Embryonic facial prominence (tissue), 1 donor: ENCODE measurements around the gene USP6NL.

ENCODE experiments used
- DNase-seq: peaks from one replicate; pipeline ENCODE4 v3.0.0-alpha.2; 2016; ENCODE audit errors: extremely low spot score

USP6NL gene

DNA sequence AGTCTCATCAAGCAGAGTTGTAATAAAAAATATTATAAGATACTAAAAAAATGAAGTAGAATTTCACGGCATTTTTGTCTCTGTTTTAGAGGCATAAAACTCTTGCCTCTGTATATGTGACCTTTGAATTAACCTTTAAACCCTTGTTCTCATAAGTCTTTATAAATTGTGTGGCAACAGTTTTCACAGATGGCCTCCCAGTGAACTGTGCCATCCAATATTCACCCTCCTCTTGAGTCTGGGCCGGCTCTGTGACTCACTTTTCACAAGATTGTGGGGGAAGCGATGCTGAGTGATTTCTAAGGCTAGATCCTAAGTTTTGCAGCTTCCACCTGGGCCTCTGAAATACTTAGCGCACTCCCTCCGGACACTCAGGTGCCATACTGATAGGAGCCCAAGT lies 4.6 kb upstream of the USP6NL start:
- DNase-seq, result no peak

DNA sequence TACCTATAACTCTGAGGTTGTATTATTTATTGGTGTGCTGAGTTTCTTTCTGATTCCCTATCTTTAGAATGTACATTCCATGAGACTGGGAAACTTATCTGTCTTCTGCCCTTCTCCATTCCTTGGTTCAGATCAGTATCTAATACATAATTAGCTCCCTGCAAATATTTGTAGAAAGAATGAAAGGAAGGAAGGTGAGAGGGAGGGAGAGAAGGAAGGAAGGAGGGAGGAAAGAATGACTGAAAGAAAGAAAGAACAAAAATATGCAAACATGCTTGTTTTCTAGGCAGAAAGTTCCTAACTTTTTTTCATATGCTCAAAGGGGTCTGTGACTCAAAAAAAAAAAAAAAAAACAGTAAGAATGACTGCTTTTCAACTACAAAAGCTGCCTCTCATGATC lies 3.9 kb upstream of the USP6NL start:
- no peak for DNase-seq

DNA sequence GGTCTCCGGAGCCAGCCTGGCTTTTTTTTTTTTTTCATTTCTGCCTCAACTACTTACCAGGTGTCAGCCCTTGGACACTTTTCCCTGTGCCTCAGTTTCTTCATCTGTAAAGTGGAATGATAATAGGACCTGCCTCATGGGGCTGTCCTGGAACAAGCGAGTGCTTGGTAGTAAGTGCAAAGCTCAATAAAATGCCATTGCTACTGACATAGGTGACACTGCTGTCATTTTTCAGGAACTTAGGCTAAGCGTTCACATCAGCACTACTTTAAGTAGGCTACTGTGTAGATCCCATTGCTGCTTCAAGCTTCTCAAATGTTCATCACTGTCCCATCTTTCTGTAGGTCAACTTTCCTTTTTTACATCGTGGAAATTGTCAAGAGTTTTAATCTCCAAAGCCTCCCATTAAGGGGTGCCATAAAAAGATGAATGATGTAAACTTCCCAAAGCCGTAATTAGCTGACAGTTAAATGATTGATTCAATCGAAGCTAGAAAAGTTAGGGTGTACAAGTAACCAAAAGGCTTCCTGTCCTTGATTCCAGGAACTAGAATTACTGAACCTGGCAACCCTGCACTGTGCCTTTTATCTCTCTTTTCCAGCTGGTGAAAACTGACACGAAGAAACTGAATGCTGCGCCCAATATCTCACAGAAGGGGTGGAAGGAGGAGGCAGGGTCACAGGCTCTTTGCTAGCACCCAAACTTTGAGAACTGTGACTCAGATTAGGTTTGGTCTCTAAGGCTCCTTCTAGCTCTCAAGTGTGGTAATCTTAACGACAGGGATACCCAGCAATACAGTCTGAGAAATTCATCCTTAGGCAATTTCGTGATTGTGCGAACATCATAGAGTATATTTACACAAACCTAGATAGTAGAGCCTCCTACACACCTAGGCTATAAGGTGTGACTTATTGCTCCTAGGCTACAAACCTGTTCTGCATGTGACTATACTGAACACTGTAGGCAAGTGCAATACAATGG lies 861 bp upstream of the USP6NL start:
- no peak for DNase-seq

DNA sequence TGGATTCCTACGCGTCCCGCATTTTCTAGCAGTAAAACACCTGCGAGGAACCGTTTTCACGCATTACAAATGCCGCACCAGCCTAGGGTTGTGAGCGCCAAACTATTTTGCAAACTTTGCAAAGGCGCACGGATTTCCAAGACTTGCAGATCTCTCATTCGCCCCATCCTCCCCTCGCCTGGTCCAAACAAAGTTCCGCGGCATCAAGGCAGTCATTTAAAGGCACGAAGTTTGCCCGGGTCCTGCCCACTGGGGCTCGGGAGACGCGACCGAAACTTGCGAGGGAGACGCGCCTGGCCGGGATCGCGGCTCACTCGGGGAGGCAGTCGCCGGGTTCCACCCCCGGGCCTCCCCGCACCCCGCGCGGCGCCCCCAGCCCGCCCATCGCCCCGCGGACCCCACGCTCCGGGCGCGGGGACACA lies 613 bp downstream of the USP6NL start:
- DNase-seq, result no peak

DNA sequence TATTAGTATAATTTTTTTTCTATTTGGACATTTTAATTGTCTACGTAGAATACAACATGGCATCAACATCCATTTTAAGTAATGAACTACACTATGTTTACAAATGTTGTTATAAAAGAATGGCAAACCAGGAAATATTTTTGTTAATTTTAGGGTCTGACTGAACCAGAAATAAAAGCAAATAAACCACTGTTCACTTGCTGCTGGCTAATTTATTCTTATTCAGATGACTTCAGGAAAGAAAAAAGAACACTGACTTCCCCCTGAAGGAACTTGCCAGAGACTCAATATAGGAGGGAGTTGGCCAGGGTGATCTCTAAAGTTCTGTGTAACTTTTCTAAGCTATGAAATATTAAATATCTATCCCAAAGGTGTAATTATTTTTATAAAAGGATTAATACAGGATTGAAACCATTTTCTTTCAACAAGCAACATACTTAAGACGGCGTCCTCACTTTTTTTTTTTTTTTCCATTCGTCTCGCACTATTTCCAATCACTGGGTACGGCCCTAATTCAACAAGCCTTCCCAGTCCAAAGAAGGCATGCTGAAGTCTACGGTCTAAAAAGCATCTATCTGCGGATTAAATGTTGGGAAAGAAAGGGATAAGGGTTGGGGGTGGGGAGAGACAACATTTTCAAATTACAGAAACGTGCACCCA lies 1.2 kb downstream of the USP6NL start:
- DNase-seq, result no peak

DNA sequence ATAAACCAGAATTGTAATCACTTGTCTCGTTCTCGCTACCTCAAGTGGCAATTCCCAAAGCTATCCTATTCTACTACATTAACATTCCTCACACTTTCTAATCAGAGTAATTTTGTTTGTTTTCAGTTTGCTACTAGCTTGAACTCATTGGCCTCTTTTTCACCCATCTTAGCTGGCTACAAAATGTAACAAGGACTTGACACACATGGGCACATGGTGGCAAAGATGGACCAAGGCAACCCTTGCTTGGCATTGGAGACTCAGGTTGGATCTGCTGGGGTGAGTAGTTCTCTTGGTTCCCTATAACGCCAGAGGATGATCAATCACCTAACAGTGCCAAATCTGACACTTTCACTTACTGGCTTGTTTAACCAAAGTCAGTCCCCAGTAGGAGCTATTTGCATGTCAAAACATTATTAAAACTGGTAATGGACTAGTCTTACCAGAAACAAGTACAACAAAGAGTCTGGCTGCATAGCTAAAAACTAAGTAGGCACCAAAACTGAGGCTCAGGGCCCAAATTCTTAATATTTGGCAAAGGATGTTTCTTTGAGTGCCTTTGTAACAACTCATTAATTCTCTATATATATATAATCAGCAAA lies 1.9 kb downstream of the USP6NL start:
- no peak for DNase-seq

DNA sequence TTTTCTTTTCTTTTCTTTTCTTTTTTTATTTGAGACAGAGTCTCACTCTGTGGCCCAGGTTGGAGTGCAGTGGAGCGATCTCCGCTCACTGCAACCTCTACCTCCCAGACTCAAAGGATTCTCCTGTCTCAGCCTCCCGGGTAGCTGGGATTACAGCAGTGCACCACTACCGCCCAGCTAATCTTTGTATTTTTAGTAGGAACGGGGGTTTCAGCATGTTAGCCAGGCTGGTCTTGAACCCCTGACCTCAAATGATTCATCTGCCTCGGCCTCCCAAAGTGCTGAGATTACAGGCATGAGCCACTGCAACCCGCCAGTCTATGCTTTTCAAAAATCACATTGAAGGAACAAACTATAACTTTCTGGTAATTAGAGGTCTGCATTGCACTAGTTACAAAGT lies 2.4 kb downstream of the USP6NL start:
- no peak for DNase-seq

DNA sequence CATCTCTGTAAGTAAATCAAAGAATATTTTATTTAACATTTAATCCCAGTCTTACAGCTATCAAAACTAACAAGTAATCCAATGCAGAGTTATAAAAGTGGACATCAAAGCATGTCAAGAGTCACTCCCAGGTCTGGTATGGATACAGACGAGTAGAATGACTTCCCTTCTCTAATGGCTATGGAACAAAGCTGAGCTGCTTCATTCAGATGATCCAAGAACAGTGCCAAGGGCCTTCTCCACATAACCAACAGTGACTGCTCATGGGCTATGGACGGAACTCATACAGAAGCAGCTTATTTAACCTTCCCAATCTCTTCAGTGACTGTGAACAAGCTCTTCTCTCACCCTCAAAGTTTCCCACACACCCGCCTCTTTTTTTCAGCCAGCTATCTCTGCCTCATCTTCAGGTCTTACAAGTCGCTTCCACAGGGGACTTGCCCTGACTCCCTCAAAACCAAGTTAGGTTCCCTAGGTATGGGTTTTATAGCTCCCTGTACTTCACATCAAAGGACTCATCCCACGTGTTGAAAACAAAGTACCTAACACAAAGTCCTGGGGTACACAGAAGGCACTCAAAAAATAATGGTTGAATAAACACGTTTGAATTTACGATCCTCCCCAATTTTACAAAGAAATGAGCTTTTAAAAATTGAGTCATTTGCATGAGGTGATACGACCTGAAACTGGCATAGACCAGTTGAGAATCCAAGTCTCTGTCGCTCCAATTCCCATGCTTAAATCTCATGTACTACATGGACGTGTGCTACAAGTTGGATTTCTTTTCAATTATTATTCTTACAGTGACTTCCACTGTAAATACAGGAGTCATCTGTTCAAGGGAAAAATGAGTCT lies 3.1 kb downstream of the USP6NL start:
- DNase-seq, result no peak

DNA sequence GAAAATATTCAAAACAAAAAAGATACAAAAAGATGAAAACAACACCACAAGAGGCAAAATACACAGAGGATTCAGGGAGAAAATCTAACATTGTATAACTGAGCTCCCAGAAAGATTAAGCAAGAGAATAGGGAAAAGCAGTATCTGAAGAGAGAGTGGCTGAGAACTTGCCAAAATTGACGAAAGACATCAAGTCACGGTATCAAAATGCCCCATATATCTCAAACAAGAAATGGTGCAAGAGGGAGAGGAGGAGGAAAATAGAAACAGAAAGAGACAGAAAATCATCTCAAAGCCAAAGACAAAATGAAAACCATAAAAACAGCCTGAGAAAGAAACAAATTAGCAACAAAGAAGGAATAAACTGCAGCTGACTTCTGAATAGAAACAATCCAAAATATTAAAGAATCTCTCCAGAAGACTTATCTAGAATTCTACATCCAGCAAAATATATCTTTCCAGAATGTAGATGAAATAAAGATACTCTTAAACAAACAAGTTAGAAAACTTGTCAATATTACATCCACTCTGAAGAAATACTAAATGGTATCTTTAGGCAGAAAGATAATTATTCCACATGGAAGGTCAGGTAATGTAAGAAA lies 5.5 kb downstream of the USP6NL start:
- DNase-seq, result no peak

DNA sequence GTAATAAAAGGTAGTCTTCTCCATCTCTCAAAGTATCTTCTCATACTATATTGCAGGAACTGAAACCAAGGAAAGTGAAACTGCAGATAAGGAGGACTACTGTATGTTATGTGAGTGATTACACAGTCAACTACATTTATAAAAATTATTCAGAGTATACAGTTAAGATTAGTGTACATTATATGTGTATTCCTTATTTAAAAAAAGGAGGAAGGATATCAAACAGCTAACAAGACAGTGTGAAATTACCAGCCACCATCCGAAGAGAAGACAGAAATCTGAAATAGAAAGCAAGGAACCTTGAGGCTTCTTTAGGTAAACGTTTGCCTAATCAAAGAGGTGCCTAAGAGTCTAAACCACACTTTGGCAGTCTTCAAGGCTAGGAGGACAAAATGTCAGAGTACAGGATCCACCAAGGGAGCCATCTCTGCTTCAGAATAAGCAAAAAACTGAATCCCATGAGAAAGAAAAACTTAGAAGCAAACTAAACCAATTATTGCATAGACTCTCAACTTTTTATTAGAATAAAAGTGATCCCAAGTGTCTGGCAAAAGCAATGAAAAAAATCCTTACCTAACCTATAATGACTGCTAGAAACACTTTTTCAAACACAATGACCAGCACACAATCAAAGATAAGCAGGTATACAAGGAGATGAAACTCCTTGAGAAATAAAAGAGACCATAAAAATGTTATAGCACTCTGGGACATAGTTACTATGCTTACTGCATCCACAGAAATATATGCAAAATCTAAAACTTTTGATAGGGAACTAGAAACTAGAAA lies 6.4 kb downstream of the USP6NL start:
- DNase-seq, result no peak

DNA sequence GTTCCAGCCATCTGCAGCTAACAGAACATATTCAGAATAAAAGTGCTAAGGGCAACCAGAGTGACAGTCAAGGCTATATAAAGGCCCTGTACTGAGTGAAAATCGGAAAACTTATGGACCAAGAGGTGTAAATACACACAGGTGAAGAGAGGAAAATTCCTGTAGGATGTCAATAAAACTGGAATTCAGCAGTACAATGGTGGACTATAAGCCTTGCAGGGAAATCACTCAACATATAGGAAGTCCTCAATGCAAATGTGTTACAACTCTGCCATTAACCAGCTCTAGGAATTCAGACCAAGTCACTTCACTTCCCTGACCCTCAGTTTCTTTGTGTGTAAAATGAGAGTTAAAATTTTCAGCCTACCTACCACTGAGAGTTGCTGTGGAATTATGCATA lies 7.7 kb downstream of the USP6NL start:
- DNase-seq, result no peak

DNA sequence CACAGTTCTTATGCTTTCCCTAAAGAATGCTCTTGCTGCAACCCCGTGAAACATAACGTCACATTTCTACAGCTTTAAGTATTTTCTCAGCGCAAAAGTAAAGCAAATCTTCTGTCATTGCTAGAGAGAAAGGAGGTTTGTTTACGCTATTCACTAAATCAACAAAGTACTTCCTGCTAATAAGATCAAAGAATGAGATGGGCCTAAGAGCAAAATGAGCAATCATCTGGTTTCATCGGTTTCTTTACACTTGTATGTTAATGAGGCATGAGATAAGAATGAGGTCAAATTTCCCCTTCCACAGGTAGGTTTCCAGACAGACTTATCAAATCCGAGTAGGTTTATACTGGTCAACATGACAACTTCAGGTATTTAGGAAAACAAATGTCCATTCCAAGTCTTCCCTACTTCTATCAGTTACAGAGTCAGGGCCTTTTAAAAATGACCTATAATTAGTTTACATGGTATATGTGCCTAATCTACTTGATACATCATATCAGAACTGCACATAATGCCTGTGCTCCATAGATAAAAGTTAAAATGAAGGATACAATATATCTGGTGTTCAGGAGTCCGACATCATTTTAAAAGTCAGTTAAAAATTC lies 8.4 kb downstream of the USP6NL start:
- DNase-seq, result no peak

DNA sequence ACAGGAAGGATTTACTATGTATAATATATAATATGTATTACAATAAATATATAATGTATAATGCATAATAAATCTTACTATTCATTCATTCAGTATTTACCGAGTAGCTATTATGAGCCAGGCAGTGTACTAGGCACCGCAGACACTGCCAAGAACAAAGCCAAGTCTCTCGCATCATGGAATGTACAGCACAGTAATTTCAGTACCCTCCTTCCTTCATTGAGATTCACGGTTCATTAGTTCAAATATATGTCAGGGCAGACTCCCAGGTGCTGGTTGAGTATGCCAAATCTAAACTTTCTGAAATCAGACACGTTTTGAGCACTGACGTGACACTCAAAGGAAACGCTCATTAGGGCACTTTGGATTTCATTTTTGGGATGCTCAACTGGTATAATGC lies 9.1 kb downstream of the USP6NL start:
- DNase-seq, result no peak

DNA sequence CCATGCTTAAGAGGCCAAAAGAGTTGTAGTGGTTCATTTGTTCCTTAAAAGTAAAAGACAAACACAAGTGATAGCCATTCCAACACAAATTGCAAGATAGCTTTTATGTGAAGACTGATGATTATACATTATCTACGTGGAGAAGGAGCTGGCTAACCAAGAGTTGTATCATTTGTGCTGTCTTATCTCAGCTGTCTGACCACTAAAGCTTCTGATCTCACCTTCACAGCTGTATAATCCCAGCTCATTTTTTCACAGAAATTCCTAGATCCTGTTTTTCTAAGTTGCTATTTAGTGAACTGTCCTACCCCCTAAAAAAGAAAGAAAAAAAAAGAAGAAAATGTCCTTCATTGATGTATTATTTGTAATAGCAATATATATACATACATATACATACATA lies 9.8 kb downstream of the USP6NL start:
- DNase-seq, result no peak

DNA sequence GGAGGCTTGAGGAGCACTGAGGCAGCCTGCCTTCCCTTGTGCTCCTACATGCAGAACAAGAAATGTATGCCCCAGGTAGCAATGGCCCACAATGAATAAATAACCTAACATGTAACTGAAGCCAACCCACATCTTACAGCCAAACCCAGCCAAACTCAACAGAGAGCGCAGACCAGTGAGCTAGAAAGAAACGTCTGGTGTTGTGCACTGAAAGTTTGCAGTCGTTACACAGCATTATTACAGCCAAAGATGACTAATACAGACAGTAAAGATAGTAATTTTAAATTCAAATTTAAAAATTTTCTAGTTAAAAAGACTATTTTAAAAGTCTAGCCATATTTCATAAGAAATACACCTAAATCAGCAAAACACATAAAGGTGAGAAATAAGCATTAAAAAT lies 11.2 kb downstream of the USP6NL start:
- DNase-seq, result no peak

DNA sequence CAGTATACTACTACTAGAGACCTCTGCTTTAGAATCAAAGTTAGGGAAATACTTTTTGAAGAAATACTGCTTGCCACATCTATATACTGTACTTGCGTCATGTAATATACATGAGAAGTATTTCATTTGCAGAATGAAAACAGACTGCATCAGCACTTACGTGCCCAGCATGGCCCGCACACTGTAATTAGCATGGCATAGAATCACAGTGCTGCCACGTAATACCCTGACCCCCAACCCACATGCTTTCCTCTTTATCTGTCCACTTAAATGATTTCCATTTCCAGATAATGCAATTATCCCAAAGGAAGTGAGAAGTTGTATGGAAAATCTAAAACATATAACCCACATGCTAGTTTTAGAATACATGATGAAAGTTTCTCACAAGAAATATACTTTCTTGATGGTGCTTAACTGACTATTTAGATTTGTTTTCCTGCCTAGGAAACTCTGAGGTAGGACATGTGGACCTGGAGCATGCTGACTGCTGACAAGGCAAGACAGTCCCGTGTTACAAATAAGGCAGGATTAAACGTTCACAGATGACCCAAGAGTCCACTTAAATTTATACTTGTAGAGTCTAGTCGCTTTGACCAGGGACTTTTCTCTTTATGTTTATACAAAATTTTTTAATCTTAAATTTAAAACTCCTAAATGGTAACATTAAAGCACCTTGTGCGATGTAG lies 12.6 kb downstream of the USP6NL start:
- no peak for DNase-seq

DNA sequence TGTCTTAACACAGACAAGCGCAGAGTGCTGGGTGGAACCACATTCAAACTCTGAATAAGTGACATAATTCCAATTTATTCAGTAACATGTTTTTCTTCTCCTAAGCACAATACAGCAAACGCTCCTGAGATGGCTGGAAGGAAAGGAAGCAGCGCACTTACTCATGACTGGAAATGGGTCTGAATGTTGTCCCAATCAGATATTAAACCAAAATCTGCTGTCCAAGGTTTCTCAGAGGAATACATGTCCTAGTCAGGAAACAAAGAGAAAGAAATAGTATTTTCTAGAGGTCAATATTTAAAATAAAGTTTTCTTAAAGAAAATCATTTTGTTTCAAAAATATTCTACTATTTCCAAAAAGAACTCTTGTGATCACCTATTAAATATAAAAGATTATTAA lies 14.0 kb downstream of the USP6NL start:
- DNase-seq, result no peak

DNA sequence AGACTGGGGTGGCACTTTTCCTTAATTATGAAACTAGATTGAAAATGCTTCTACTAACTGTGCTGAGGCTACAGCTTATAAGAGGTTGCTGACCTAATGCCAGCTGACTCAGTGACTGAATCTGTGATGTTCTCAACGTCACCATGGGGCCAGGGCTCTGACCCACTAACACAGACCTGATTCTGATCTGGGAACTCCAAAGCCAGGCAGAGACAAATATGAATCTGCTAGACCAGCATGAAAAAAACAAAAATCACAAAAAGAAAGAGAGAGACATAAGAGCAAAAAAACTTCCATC lies 16.1 kb downstream of the USP6NL start:
- no peak for DNase-seq

DNA sequence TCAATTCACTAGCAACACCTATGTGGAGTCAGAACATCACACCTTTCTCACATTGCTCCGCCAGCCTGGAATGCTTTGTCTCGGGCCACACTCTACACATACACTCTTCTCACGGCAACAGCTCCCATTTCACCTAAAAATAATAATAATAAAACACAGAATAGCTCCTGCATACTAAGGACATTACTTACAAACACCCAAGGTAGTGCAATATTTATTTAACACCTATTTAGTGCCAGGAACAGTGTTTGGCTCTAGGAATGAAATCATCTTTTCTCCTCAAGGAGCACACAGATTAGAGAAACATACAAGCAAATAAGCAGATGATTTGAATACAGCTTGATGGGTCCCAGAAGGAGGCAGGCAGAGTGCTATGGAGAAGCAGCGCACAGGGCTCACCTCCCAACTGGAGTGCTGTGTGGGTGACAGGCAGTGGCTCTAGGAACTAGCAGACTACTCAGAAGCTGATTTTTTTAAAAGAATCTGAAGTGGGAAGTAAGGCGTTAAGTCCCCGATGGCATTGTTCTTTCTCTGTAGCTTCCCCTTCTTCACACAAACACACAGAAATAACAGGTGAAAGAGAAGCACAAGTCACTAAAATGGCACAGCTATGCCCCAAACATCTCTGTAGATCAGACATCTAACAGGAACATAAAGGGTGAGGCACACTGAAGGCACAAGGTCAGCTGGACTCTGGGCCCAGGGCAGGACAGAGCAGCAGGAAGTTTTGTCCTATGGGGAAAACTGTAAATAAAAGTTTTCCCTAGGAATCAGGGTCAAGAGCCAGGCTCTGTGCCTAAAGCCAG lies 16.7 kb downstream of the USP6NL start:
- no peak for DNase-seq
